ENCODE data around the gene ZNF431. TPM values are rescaled to one million over a fixed set of nuclear protein-coding genes. Genes with fewer than 3 reads are reported as not detected.

The ZNF431 gene
- polyA plus RNA-seq, 1 of the 3 experiments (the other 2 are of a cell fraction): 2.4 TPM

- TF ChIP-seq, protein P1, sequence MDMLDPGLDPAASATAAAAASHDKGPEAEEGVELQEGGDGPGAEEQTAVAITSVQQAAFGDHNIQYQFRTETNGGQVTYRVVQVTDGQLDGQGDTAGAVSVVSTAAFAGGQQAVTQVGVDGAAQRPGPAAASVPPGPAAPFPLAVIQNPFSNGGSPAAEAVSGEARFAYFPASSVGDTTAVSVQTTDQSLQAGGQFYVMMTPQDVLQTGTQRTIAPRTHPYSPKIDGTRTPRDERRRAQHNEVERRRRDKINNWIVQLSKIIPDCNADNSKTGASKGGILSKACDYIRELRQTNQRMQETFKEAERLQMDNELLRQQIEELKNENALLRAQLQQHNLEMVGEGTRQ (IDR thresholded peaks at IDR 0.05; ENCODE audit: borderline replicate concordance, low read depth, low read length): no peak
- TF ChIP-seq SIN3A (IDR thresholded peaks at IDR 0.05; ENCODE audit: borderline replicate concordance, low read depth, low read length) (no peak), RFX5 (IDR thresholded peaks at IDR 0.05; ENCODE audit: low read length) (no peak), RCOR1 (IDR thresholded peaks at IDR 0.05; ENCODE audit: low read length) (no peak), MAX (IDR thresholded peaks at IDR 0.05; ENCODE audit: low read depth) (no peak), TAF1 (IDR thresholded peaks at IDR 0.05; ENCODE audit: borderline replicate concordance, low read depth, low read length) (no peak)
These were observed 11.6 kb upstream of the ZNF431 start (continued) for GRCh38 chr19:21130097-21130775.

DNA sequence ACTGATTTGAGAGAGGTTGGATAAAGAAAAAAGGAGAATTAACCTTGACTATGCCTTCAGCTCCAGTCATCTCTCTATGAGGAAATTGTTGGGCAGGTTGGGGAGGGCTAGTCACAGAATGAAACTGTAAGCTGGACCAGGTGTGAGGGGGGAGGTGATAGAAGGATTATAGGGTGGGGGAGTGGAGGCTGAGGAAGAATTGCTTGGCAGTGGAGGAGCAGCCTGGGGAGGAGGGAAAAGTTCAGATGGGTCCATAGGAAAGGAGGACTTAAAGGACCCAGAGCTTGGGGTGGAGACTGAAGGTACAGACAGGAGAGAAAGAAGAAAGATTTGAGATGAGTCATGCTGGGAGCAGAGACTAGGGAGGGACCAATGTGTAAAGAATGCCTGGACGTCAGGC lies 8.2 kb upstream of the ZNF431 start:
- Histone ChIP-seq H3K27ac (ENCODE audit: low read depth in 2 of 2, low read length in 1 of 2) (no peak overlapping the region), H3K9me2 (no peaks in the 10 kb centered on the region), H3K79me2 (ENCODE audit: insufficient read depth) (no peaks in the 10 kb centered on the region), H2AFZ (ENCODE audit: low read depth) (no peak overlapping the region), H4K20me1 (ENCODE audit: insufficient read depth) (no peaks in the 10 kb centered on the region), H3K9me3 (no peaks in the 10 kb centered on the region), H3K9ac (no peak overlapping the region), H3K36me3 (replicated peaks in 1 of 2; ENCODE audit: control insufficient read depth in 1 of 2, insufficient read depth in 2 of 2, low read length in 1 of 2) (no peaks in the 10 kb centered on the region), H3K4me1 (ENCODE audit: control insufficient read depth in 1 of 2, insufficient read depth in 2 of 2, low read depth in 1 of 2, low read length in 1 of 2) (no peaks in the 10 kb centered on the region), H3K4me2 (no peak overlapping the region), H3K4me3 (ENCODE audit: low read depth in 2 of 2, low read length in 1 of 2) (no peak overlapping the region), H3K27me3 (ENCODE audit: insufficient read depth) (no peaks in the 10 kb centered on the region), H3F3A (replicated peaks; ENCODE audit: insufficient read depth) (no peaks in the 10 kb centered on the region)
- ChIA-PET CTCF (no interaction called here), POLR2A (no interaction called here)
- 4% methylated on average over 1 of the region's 1 CpG for WGBS (ENCODE audit: low lambda C conversion rate)
- no peak for TF ChIP-seq NRF1 (IDR thresholded peaks at IDR 0.05; ENCODE audit: low read depth, low read length)
- no peak for TF ChIP-seq GATA2 (CRISPR knock-in tag; IDR thresholded peaks at IDR 0.05)
- no peak for TF ChIP-seq FOSL2 (IDR thresholded peaks at IDR 0.05; ENCODE audit: borderline replicate concordance, low read depth)
- no peak for TF ChIP-seq RXRA (IDR thresholded peaks at IDR 0.05; ENCODE audit: borderline replicate concordance, low read depth)
- TF ChIP-seq IRF3 (IDR thresholded peaks at IDR 0.05; ENCODE audit: low read depth, low read length): no peak
- TF ChIP-seq, protein P1 (IDR thresholded peaks at IDR 0.05; ENCODE audit: borderline replicate concordance, low read depth, low read length): no peak
- TF ChIP-seq RCOR1 (IDR thresholded peaks at IDR 0.05; ENCODE audit: low read length): no peak
- TF ChIP-seq, protein P2, sequence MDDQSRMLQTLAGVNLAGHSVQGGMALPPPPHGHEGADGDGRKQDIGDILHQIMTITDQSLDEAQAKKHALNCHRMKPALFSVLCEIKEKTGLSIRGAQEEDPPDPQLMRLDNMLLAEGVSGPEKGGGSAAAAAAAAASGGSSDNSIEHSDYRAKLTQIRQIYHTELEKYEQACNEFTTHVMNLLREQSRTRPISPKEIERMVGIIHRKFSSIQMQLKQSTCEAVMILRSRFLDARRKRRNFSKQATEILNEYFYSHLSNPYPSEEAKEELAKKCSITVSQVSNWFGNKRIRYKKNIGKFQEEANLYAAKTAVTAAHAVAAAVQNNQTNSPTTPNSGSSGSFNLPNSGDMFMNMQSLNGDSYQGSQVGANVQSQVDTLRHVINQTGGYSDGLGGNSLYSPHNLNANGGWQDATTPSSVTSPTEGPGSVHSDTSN (IDR thresholded peaks at IDR 0.05): no peak
- no peak for TF ChIP-seq NFIC (IDR thresholded peaks at IDR 0.05; ENCODE audit: borderline replicate concordance)
- no peak for TF ChIP-seq FOXJ3 (CRISPR knock-in tag; IDR thresholded peaks at IDR 0.05)
- TF ChIP-seq RFX5 (IDR thresholded peaks at IDR 0.05; ENCODE audit: low read length): no peak
- no peak for TF ChIP-seq MXI1 (IDR thresholded peaks at IDR 0.05; ENCODE audit: low read depth, low read length)
- TF ChIP-seq YY1 (IDR thresholded peaks at IDR 0.05; ENCODE audit: low read depth): no peak
- TF ChIP-seq, protein P3, sequence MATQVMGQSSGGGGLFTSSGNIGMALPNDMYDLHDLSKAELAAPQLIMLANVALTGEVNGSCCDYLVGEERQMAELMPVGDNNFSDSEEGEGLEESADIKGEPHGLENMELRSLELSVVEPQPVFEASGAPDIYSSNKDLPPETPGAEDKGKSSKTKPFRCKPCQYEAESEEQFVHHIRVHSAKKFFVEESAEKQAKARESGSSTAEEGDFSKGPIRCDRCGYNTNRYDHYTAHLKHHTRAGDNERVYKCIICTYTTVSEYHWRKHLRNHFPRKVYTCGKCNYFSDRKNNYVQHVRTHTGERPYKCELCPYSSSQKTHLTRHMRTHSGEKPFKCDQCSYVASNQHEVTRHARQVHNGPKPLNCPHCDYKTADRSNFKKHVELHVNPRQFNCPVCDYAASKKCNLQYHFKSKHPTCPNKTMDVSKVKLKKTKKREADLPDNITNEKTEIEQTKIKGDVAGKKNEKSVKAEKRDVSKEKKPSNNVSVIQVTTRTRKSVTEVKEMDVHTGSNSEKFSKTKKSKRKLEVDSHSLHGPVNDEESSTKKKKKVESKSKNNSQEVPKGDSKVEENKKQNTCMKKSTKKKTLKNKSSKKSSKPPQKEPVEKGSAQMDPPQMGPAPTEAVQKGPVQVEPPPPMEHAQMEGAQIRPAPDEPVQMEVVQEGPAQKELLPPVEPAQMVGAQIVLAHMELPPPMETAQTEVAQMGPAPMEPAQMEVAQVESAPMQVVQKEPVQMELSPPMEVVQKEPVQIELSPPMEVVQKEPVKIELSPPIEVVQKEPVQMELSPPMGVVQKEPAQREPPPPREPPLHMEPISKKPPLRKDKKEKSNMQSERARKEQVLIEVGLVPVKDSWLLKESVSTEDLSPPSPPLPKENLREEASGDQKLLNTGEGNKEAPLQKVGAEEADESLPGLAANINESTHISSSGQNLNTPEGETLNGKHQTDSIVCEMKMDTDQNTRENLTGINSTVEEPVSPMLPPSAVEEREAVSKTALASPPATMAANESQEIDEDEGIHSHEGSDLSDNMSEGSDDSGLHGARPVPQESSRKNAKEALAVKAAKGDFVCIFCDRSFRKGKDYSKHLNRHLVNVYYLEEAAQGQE (IDR thresholded peaks at IDR 0.05; ENCODE audit: low read depth, low read length): no peak
- TF ChIP-seq MEF2A (IDR thresholded peaks at IDR 0.05; ENCODE audit: borderline replicate concordance, low read depth): no peak
- no peak for TF ChIP-seq TAF1 (IDR thresholded peaks at IDR 0.05; ENCODE audit: borderline replicate concordance, low read depth, low read length)
- no peak for DNase-seq
